Measurements from ENCODE around the gene PLAC8L1. TPM values are rescaled to one million over a fixed set of nuclear protein-coding genes. Genes with fewer than 3 reads are reported as not detected.
A peak's percentile ranks its signal among the peaks of the same experiment; 100 is the strongest.

PLAC8L1 gene
- total and polyA plus RNA-seq, 2 of the 4 experiments (the other 2 are of a cell fraction): 0.27 TPM; not detected in 1

DNA sequence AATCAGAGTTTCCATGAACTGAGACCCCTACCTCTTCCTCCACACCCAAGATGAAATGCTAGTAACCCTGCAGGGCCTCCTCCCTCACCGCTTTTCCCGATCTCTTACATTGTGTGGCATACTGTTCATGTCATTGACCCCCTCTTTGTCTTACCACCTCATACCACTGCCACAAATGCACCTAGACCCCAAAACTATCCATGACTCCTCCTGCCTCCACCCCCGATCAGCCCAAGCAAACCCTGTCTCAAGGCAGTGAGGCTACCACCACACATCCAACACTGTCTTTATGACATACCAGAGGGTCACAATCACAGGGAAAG is 55.7 kb downstream of the PLAC8L1 start:
- Histone ChIP-seq H4K91ac (ENCODE audit: insufficient read depth, low read depth, low read length) (0 out of 2 replicates have a peak overlapping the region, but pooled peaks have one; percentile 29), H4K5ac (ENCODE audit: low read depth, low read length) (0 out of 2 replicates have a peak overlapping the region, but pooled peaks have one; percentile 33), H4K8ac (ENCODE audit: low read depth in 2 of 2, low read length in 2 of 2) (peak overlapping the region in 1 of 2 experiments; percentile 79; a peak in 2 of 4 replicates), H3K9me3 (ENCODE audit: control insufficient read depth, insufficient read depth, low read length) (no peaks in the 10 kb centered on the region), H3K27me3 (ENCODE audit: control insufficient read depth, insufficient read depth, low read length) (no peaks in the 10 kb centered on the region), H3K18ac (ENCODE audit: low read depth, low read length) (no peak overlapping the region), H3K4ac (ENCODE audit: low read depth, low read length) (peak overlapping the region; percentile 80), H3K4me1 (ENCODE audit: control insufficient read depth, insufficient read depth, low read length) (no peaks in the 10 kb centered on the region), H2BK5ac (ENCODE audit: low read depth, low read length, poor library complexity, severe bottlenecking) (no peak overlapping the region), H3K79me1 (ENCODE audit: low read depth in 1 of 2, low read length in 2 of 2) (no peaks in the 10 kb centered on the region), H3K14ac (replicated peaks; ENCODE audit: low read depth, low read length) (peak overlapping the region; percentile 71; the same call in 1 of the 2 replicates), H3K27ac (ENCODE audit: insufficient read depth, low read length) (no peak overlapping the region), H3K9me1 (ENCODE audit: insufficient read depth, low read length) (no peaks in the 10 kb centered on the region), H2AFZ (replicated peaks; ENCODE audit: low read length, poor library complexity) (peak overlapping the region; percentile 91), H2BK120ac (ENCODE audit: low read depth, low read length) (peak overlapping the region; percentile 71; the same call in 1 of the 2 replicates), H3K4me2 (ENCODE audit: low read depth, low read length) (no peak overlapping the region), H2BK15ac (ENCODE audit: low read depth, low read length) (peak overlapping the region; percentile 76; the same call in 1 of the 3 replicates), H2BK20ac (ENCODE audit: low read depth, low read length) (peak overlapping the region; percentile 73), H3K36me3 (ENCODE audit: control insufficient read depth, insufficient read depth, low read length) (no peaks in the 10 kb centered on the region), H3K23ac (ENCODE audit: low read depth, low read length) (no peak overlapping the region; the same call in 1 of the 2 replicates), H4K20me1 (ENCODE audit: insufficient read depth, low read length) (no peaks in the 10 kb centered on the region), H3K56ac (ENCODE audit: extremely low read depth, insufficient read depth, low read length) (no peak overlapping the region), H3K4me3 (ENCODE audit: insufficient read depth, low read depth, low read length) (no peak overlapping the region), H2AK9ac (replicated peaks; ENCODE audit: low read depth, low read length, poor library complexity) (peak overlapping the region; percentile 20), H2AK5ac (ENCODE audit: low read depth, low read length) (peak overlapping the region; percentile 74; the same call in 1 of the 2 replicates), H3K9ac (ENCODE audit: low read depth, low read length) (no peak overlapping the region)
- ChIA-PET CTCF (no interaction called here), POLR2A (ENCODE audit: unreplicated experiment) (no interaction called here)
- ATAC-seq (ENCODE audit: low read depth): no peak
- in situ Hi-C loops (cut with MboI; ENCODE audit: low sequenced_read_pairs): loop anchor here (10.0 kb wide), 3 partner anchors 215 to 1845 kb away; partner anchors contain the start of gene PRELID2
- 51% methylated on average over 2 of the region's 3 CpGs; no CpG with 5 or more reads in 1 of the 2 experiments for WGBS, 2 experiments (ENCODE audit: extremely low coverage in 2 of 2, insufficient read length in 1 of 2)
- TF ChIP-seq MAFK (IDR thresholded peaks at IDR 0.05; ENCODE audit: low read depth, low read length) (no peak), MAZ (IDR thresholded peaks at IDR 0.05; ENCODE audit: borderline replicate concordance, low read depth, low read length) (no peak), POLR2A (IDR thresholded peaks at IDR 0.05; ENCODE audit: low read depth, low read length) (no peak)
- TF ChIP-seq, protein P1, sequence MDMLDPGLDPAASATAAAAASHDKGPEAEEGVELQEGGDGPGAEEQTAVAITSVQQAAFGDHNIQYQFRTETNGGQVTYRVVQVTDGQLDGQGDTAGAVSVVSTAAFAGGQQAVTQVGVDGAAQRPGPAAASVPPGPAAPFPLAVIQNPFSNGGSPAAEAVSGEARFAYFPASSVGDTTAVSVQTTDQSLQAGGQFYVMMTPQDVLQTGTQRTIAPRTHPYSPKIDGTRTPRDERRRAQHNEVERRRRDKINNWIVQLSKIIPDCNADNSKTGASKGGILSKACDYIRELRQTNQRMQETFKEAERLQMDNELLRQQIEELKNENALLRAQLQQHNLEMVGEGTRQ (IDR thresholded peaks at IDR 0.05; ENCODE audit: low read depth, low read length): no peak
- dilution Hi-C loops (cut with HindIII; ENCODE audit: low sequenced_read_pairs, unreplicated experiment): no loop called here
- intact Hi-C loops (cut with micrococcal nuclease): loop anchor here (1.0 to 5.0 kb wide), 7 partner anchors 107 to 1846 kb away; partner anchors contain the start of gene PRELID2
- no TSS peak for BruUV-seq (replicated peaks)
- no peak for DNase-seq

Measured in IMR-90 (cell line).